Gastrocnemius medialis (tissue), 4 donors: ENCODE results near the gene CYTH2. TPM values are rescaled to one million over a fixed set of nuclear protein-coding genes. Genes with fewer than 3 reads are reported as not detected.
A peak's percentile ranks its signal among the peaks of the same experiment; 100 is the strongest.

ENCODE experiments used
- ATAC-seq, 2 donors: fragments of 150-250 bp; one replicate each; pipeline ENCODE4 v1.9.1; 2016
- DNase-seq, 2 donors: peaks; one replicate each; pipeline ENCODE4 v3.0.0-alpha.2; 2019
- H3K27ac ChIP-seq, 4 donors: fragments of 200-600 bp; sonication (generic); 1 replicate in 1 of 4; 2 replicates in 3 of 4; pipeline ENCODE4 v1.5.1; 2016 to 2018; ENCODE audit warnings: mild to moderate bottlenecking in 2 of 4, moderate library complexity in 1 of 4
- H3K27me3 ChIP-seq, 3 donors: fragments of 200-600 bp; sonication (generic) in 2 of 3; 1 replicate in 1 of 3; 2 replicates in 2 of 3; pipeline versions ENCODE4 v1.5.1 to v1.6.0; 2016 to 2019; ENCODE audit warnings: mild to moderate bottlenecking in 1 of 3, moderate library complexity in 1 of 3
- H3K36me3 ChIP-seq, 2 donors: fragments of 200-600 bp; sonication (generic) in 1 of 2; one replicate each; pipeline ENCODE4 v1.5.1; 2017 to 2018
- H3K4me1 ChIP-seq, 2 donors: fragments of 200-600 bp; sonication (generic) in 1 of 2; one replicate each; pipeline ENCODE4 v1.5.1; 2016 to 2017; ENCODE audit warnings: mild to moderate bottlenecking in 2 of 2
- H3K4me3 ChIP-seq, 4 donors: fragments of 200-600 bp; sonication (generic) in 3 of 4; 1 replicate in 1 of 4; 2 replicates in 3 of 4; pipeline ENCODE4 v1.5.1; 2016 to 2019; ENCODE audit warnings: mild to moderate bottlenecking in 2 of 4
- H3K9me3 ChIP-seq, 3 donors: fragments of 200-600 bp; sonication (generic) in 2 of 3; 1 replicate in 1 of 3; 2 replicates in 2 of 3; pipeline ENCODE4 v1.5.1; 2016 to 2019
- POLR2A ChIP-seq, 2 donors: fragments of 450-650 bp; IDR thresholded peaks; one replicate each; pipeline ENCODE4 v1.6.1; 2017; ENCODE audit warnings: antibody characterized with exemption in 2 of 2, mild to moderate bottlenecking in 2 of 2, moderate library complexity in 2 of 2
- in situ Hi-C, 4 donors: fragments of 200-750 bp; cut with MboI; loops; one replicate each; pipeline versions ENCODE4 v1.15.0 to v1.8.0; 2017; ENCODE audit warnings: low sequenced_read_pairs in 4 of 4
- intact Hi-C: fragments of 100-400 bp; cut with DNase I; formaldehyde crosslinking; loops from one replicate; pipeline ENCODE4 v1.15.1; 2023; ENCODE audit warnings: low total_unique reads
- total RNA-seq, 4 donors: library from RNA; depleted of rRNA; stranded (reverse); fragments of >200 nt; gene quantifications; one replicate each; pipeline versions ENCODE4 v1.1.0 to v1.2.3, GENCODE V29; 2016
- TF ChIP-seq, protein P1 (sequence below), 5 experiments: fragments of 450-650 bp in 3 of 5; fragments of 200-600 bp in 2 of 5; sonication (generic) in 2 of 5; IDR thresholded peaks in 4 of 5; conservative IDR thresholded peaks in 1 of 5; 1 replicate in 4 of 5; 2 replicates in 1 of 5; pipeline ENCODE4 v1.5.1; 2016 to 2019; ENCODE audit warnings: antibody characterized with exemption in 5 of 5, mild to moderate bottlenecking in 3 of 5, moderate library complexity in 3 of 5

Gene CYTH2
- total RNA-seq, 4 donors from 2014 or later, result 24.3 to 35.2 (median 26.9) TPM

DNA sequence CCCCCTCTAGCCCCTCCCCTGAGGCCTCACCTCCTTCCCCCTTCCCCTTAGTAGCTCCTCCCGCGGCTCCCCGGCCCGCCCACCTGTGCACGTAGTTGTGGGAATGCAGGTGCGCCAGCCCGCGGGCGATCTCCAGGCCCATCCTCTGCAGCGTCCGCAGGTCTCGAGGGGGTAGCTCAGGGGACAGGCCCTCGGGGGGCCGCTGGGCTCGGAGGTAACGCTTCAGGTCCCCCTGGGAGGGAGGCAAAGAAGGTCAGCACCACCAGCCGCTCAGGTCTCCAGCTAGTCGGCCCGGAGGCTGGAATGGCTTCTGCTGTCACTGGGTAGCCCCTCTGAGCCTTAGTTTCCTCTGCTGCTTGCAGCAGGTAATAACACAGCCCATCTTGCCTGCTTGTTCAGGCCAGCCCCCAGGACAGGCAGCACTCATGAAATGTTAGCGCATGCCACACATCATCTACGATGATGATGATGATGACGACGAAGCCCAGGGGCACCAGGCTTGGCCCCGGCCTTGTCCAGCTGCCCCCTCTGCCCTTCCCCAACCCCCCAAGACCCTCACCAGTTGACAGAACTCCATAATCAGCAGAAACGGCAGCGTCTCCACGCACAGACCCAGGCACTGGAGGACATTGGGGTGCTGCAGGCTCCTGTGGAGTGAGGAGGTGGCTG lies 33.3 kb downstream of the CYTH2 start:
- Histone ChIP-seq H3K4me1 (no peaks in the 10 kb centered on the region), H3K4me3 (no peak overlapping the region), H3K9me3 (no peaks in the 10 kb centered on the region), H3K27ac (no peak overlapping the region), H3K36me3 (no peaks in the 10 kb centered on the region), H3K27me3 (peaks cover 35 to 44% (median 40%) of the 10 kb centered on the region in 3 donors)
- no peak for ATAC-seq
- intact Hi-C loops (no loop called here), in situ Hi-C loops (no loop called here)
- DNase-seq, result no peak
- TF ChIP-seq, protein P1, sequence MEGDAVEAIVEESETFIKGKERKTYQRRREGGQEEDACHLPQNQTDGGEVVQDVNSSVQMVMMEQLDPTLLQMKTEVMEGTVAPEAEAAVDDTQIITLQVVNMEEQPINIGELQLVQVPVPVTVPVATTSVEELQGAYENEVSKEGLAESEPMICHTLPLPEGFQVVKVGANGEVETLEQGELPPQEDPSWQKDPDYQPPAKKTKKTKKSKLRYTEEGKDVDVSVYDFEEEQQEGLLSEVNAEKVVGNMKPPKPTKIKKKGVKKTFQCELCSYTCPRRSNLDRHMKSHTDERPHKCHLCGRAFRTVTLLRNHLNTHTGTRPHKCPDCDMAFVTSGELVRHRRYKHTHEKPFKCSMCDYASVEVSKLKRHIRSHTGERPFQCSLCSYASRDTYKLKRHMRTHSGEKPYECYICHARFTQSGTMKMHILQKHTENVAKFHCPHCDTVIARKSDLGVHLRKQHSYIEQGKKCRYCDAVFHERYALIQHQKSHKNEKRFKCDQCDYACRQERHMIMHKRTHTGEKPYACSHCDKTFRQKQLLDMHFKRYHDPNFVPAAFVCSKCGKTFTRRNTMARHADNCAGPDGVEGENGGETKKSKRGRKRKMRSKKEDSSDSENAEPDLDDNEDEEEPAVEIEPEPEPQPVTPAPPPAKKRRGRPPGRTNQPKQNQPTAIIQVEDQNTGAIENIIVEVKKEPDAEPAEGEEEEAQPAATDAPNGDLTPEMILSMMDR (IDR thresholded peaks at IDR 0.05 in 4 of 5, conservative IDR thresholded peaks at IDR 0.05 in 1 of 5), result no peak
- no peak for TF ChIP-seq POLR2A (IDR thresholded peaks at IDR 0.05)

DNA sequence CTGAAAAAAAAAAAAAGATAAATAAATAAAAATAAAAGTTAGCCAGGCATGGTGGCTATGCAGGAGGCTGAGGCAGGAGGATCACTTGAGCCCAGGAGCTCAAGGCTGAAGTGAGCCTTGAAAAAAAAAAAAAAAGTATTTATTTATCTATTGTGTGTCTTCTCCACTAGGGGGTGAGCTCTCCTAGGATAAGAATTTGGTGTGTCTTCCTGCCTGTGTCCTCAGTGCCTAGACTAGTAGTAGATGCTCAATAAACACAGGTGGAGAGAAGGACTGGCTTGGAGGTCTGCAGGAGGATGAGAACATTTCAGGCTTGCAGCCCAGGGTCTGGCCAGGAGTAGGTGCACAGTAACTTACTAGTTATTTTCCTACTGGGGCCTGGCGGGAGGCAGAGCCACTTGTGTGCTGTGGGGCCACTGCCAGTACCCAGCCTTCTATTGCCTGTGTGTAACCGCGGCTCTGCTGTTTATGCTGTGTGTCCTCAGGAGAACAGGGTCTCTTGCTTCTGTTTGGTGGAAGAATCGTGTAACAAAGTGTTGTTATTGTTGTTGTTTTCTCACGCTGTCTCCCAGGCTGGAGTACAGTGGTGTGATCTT lies 37.1 kb downstream of the CYTH2 start:
- Histone ChIP-seq H3K4me1 (peaks cover 4 to 6% of the 10 kb centered on the region in 2 donors), H3K4me3 (no peak overlapping the region), H3K27me3 (peaks cover 8 to 19% (median 11%) of the 10 kb centered on the region in 3 donors), H3K27ac (no peak overlapping the region), H3K9me3 (no peaks in the 10 kb centered on the region), H3K36me3 (no peaks in the 10 kb centered on the region)
- in situ Hi-C loops, result loop anchor here in 2 of 4 donors (5.0 kb wide), 1 partner anchor 76 kb away; no protein-coding TSS in a partner anchor
- peak in 1 of 2 donors; percentile 49 for ATAC-seq
- DNase-seq, result no peak
- intact Hi-C loops, result no loop called here
- TF ChIP-seq, protein P1 (IDR thresholded peaks at IDR 0.05 in 4 of 5, conservative IDR thresholded peaks at IDR 0.05 in 1 of 5), result peak; percentile 34 to 67 (median 54)
- TF ChIP-seq POLR2A (IDR thresholded peaks at IDR 0.05), result no peak

DNA sequence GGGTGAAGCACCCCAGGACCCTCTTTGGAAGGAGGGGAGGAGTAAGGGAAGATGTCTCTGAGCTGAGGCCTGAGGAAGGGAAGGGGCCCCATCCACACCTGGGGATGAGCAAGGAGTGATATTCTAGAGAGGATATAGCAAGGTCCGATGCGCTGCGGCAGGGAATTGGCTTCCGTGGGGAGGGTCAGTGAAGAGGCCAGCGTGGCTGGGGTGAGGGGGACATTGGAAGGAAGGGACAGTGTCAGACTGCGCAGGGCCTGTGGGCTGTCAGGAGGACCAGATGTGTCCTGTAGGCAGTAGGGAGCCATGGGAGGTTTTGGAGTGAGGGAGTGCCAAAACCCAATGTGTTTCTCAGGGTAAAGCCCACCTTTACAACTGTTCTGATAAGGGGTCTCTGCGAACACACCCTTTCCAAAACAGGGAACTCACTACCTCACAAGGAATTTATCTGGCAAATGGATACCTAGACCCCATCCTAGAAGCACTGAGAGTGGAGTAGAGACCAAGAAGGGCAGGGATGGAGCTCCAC lies 38.8 kb downstream of the CYTH2 start:
- peaks cover 4 to 9% of the 10 kb centered on the region in 2 donors for H3K4me1 ChIP-seq
- intact Hi-C loops, result loop anchor here (1.0 kb wide), 1 partner anchor 76 kb away; no protein-coding TSS in a partner anchor
- no peaks in the 10 kb centered on the region for H3K36me3 ChIP-seq
- DNase-seq (no peak), ATAC-seq (no peak)
- no peaks in the 10 kb centered on the region for H3K9me3 ChIP-seq
- H3K27ac ChIP-seq, result no peak overlapping the region
- in situ Hi-C loops, result loop anchor here in 2 of 4 donors (5.0 kb wide), 1 partner anchor 74 kb away; no protein-coding TSS in a partner anchor
- TF ChIP-seq, protein P1 (IDR thresholded peaks at IDR 0.05 in 4 of 5, conservative IDR thresholded peaks at IDR 0.05 in 1 of 5), result no peak
- no peak for TF ChIP-seq POLR2A (IDR thresholded peaks at IDR 0.05)
- H3K27me3 ChIP-seq, result peaks cover 15 to 23% (median 23%) of the 10 kb centered on the region in 3 donors
- H3K4me3 ChIP-seq, result no peak overlapping the region

DNA sequence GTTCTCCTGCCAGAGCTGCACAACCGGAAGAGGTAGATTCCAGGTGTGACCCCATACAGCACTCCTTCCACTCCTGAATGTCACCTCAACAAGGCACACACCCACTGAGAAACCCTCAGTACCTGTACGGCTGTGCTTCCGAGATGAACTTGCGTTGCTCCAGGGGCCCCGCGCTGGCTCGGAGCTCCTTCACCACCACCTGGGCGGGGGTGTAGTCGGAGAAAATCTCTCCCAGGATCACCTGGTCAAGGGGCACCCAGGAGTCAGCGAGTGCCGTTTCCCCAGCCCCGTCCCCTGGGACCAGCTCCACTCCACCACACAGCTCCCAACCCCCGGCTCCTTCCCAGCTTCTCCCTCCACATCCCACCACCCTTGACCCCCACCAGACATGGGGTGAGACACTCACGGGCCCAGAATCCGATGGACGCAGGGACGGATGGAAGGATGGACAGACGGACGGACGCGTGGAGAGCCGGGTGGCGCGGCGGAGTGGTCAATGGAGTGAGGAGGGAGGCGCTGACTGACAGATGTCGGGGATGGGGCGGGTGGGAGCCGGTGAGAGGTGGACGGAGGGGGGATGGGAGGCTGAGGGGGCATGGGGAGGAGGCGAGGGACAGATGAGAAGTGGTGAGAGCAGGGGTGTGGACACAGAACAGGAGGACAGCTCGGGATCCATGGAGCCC lies 39.7 kb downstream of the CYTH2 start:
- no peak overlapping the region for H3K27ac ChIP-seq
- H3K4me1 ChIP-seq, result peaks cover 4 to 9% of the 10 kb centered on the region in 2 donors
- in situ Hi-C loops (loop anchor here in 2 of 4 donors (5.0 kb wide), 1 partner anchor 73 kb away; no protein-coding TSS in a partner anchor), intact Hi-C loops (loop anchor here (1.0 kb wide), 1 partner anchor 75 kb away; no protein-coding TSS in a partner anchor)
- TF ChIP-seq POLR2A (IDR thresholded peaks at IDR 0.05), result no peak
- TF ChIP-seq, protein P1 (IDR thresholded peaks at IDR 0.05 in 4 of 5, conservative IDR thresholded peaks at IDR 0.05 in 1 of 5), result no peak
- H3K36me3 ChIP-seq, result no peaks in the 10 kb centered on the region
- H3K27me3 ChIP-seq, result peaks cover 21 to 31% (median 30%) of the 10 kb centered on the region in 3 donors
- no peak for DNase-seq
- H3K9me3 ChIP-seq, result no peaks in the 10 kb centered on the region
- no peak overlapping the region for H3K4me3 ChIP-seq
- no peak for ATAC-seq
